GM23338 (cell line): ENCODE data around the gene ASPDH. TPM values are rescaled to one million over a fixed set of nuclear protein-coding genes. Genes with fewer than 3 reads are reported as not detected.

Experiments used
- ATAC-seq: fragments of 200-7000 bp; cut with Tn5 transposase; 3 replicates; pipeline ENCODE4 v1.9.1; 2020
- DNase-seq: peaks from one replicate; pipeline ENCODE4 v3.0.0-alpha.2; 2015; ENCODE audit warnings: low spot score
- H2AFZ ChIP-seq: fragments of 200-600 bp; sonication (generic); 2 replicates; pipeline ENCODE4 v1.8.0; 2016; ENCODE audit warnings: antibody characterized with exemption, mild to moderate bottlenecking, moderate library complexity
- H3F3A ChIP-seq: fragments of 200-600 bp; sonication (generic); replicated peaks from 2 replicates; pipeline ENCODE4 v1.8.0; 2017; ENCODE audit warnings: antibody characterized with exemption, mixed run types, low read depth
- H3K27ac ChIP-seq: fragments of 200-600 bp; sonication (generic); 2 replicates; pipeline ENCODE4 v1.6.1; 2016; ENCODE audit warnings: low read depth
- H3K27me3 ChIP-seq: fragments of 200-600 bp; sonication (generic); 2 replicates; pipeline ENCODE4 v1.8.0; 2016; ENCODE audit warnings: mild to moderate bottlenecking, mixed run types, moderate library complexity; ENCODE audit not compliant: insufficient read depth
- H3K36me3 ChIP-seq: fragments of 200-600 bp; sonication (generic); 2 replicates; pipeline ENCODE4 v1.8.0; 2016; ENCODE audit warnings: mild to moderate bottlenecking; ENCODE audit not compliant: insufficient read depth
- H3K4me1 ChIP-seq: fragments of 200-600 bp; sonication (generic); 2 replicates; pipeline ENCODE4 v1.8.0; 2016; ENCODE audit warnings: mild to moderate bottlenecking, moderate library complexity; ENCODE audit not compliant: insufficient read depth
- H3K4me2 ChIP-seq: fragments of 200-600 bp; sonication (generic); 2 replicates; pipeline ENCODE4 v1.7.1; 2017; ENCODE audit warnings: mixed run types
- H3K4me3 ChIP-seq: fragments of 200-600 bp; sonication (generic); 2 replicates; pipeline ENCODE4 v1.6.1; 2016; ENCODE audit warnings: mixed run types
- H3K79me2 ChIP-seq: fragments of 200-600 bp; sonication (generic); replicated peaks from 2 replicates; pipeline ENCODE4 v1.8.0; 2017; ENCODE audit warnings: mild to moderate bottlenecking; ENCODE audit not compliant: insufficient read depth
- H3K9me2 ChIP-seq: fragments of 200-600 bp; sonication (generic); 2 replicates; pipeline ENCODE4 v1.8.0; 2017; ENCODE audit not compliant: insufficient read depth
- H4K20me1 ChIP-seq: fragments of 200-600 bp; sonication (generic); replicated peaks from 2 replicates; pipeline ENCODE4 v1.8.0; 2017; ENCODE audit warnings: mild to moderate bottlenecking; ENCODE audit not compliant: insufficient read depth
- H3K27ac Mint-ChIP-seq: 2 replicates; pipeline ENCODE4 v1.8.0; 2020; ENCODE audit warnings: inconsistent platforms, mild to moderate bottlenecking, moderate library complexity, mixed read lengths
- H3K27me3 Mint-ChIP-seq: 3 replicates; pipeline ENCODE4 v1.8.0; 2022; ENCODE audit warnings: low read depth, mild to moderate bottlenecking, moderate library complexity, mixed read lengths, inconsistent platforms; ENCODE audit not compliant: insufficient read depth, poor library complexity
- H3K36me3 Mint-ChIP-seq: 3 replicates; pipeline ENCODE4 v1.8.0; 2021; ENCODE audit warnings: low read depth, mild to moderate bottlenecking, inconsistent platforms, moderate library complexity, mixed read lengths
- H3K4me1 Mint-ChIP-seq: 3 replicates; pipeline ENCODE4 v1.8.0; 2020; ENCODE audit warnings: mild to moderate bottlenecking, inconsistent platforms, mixed read lengths
- H3K4me3 Mint-ChIP-seq: 3 replicates; pipeline ENCODE4 v1.8.0; 2021; ENCODE audit warnings: moderate library complexity, mild to moderate bottlenecking, inconsistent platforms, mixed read lengths
- H3K9me3 Mint-ChIP-seq: 3 replicates; pipeline ENCODE4 v1.8.0; 2020; ENCODE audit warnings: moderate library complexity, mild to moderate bottlenecking, inconsistent platforms, mixed read lengths
- EZH2 ChIP-seq: fragments of 200-600 bp; sonication (generic); IDR thresholded peaks from one replicate; pipeline ENCODE4 v1.8.0; 2017; ENCODE audit warnings: antibody characterized with exemption, mild to moderate bottlenecking, low read depth; ENCODE audit not compliant: unreplicated experiment
- EZH2phosphoT487 ChIP-seq: fragments of 200-600 bp; sonication (generic); IDR thresholded peaks from one replicate; pipeline ENCODE4 v1.8.1; 2018; ENCODE audit warnings: antibody characterized with exemption; ENCODE audit not compliant: unreplicated experiment
- polyA plus RNA-seq: library from polyadenylated mRNA; unstranded; fragments of >200 nt; fragmentation: Nextera tagmentation; extraction: Ambion mirVana; gene quantifications from 2 replicates; pipeline ENCODE4 v1.2.1, GENCODE V29; 2016
- total RNA-seq: library from RNA; depleted of rRNA; stranded (reverse); fragments of >200 nt; shearing (Covaris generic); gene quantifications from 2 replicates; pipeline ENCODE4 v1.2.3, GENCODE V29; 2014
- TF ChIP-seq, protein P1 (sequence below): fragments of 250-450 bp; sonication (Bioruptor Pico); IDR thresholded peaks from 2 replicates; pipeline ENCODE4 v1.5.0; 2020; ENCODE audit warnings: mild to moderate bottlenecking, moderate library complexity
- TF ChIP-seq, protein P2 (sequence below): IDR thresholded peaks from 2 replicates; pipeline ENCODE4 v1.6.1; 2016; ENCODE audit warnings: antibody characterized with exemption

ASPDH gene
- total and polyA plus RNA-seq, 2 experiments from 2014 or later, result not detected

DNA sequence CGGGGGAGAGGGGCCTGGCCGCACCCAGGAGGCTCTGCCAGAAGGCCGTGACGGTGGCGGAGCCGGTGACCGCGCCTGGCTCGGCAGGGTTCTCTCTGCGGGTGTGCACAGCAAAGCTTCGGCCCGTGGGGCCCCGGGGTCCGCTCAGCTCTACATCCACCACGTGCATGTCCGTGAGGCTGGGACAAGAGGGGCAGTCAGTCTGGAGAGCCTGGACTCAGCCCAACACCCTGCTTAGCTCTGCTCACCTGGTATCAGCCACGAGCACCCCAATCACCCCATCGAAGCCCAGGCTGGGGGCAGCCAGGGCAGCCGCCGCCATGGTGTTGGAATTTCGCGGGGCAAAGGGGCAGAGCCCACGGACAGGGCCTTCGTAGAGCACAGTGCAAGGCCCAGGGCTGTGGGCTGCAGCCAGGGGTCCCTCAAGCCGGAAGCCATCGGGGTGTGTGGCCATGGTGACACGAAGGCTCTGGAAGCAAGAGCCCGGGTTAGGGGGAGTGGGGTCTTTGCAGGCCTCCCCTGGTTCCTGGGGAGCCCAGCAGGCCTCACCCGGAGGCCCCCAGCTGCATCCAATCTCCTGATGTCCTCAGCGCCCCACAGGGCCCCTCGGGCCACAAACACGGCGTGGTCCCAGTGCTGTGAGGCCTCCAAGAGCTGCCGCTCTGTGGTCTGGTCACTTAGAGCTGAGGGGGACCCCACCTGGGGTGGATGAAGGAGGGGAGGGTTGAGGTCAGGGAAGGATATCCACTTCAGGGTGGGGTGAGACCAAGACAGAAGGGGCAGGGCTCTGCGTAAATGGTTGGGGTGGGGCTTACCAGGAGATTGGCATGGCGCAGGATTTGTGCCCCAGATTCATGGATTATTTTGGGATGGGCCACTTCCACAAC lies 1.4 kb downstream of the ASPDH start (continued):
- TF ChIP-seq, protein P1, sequence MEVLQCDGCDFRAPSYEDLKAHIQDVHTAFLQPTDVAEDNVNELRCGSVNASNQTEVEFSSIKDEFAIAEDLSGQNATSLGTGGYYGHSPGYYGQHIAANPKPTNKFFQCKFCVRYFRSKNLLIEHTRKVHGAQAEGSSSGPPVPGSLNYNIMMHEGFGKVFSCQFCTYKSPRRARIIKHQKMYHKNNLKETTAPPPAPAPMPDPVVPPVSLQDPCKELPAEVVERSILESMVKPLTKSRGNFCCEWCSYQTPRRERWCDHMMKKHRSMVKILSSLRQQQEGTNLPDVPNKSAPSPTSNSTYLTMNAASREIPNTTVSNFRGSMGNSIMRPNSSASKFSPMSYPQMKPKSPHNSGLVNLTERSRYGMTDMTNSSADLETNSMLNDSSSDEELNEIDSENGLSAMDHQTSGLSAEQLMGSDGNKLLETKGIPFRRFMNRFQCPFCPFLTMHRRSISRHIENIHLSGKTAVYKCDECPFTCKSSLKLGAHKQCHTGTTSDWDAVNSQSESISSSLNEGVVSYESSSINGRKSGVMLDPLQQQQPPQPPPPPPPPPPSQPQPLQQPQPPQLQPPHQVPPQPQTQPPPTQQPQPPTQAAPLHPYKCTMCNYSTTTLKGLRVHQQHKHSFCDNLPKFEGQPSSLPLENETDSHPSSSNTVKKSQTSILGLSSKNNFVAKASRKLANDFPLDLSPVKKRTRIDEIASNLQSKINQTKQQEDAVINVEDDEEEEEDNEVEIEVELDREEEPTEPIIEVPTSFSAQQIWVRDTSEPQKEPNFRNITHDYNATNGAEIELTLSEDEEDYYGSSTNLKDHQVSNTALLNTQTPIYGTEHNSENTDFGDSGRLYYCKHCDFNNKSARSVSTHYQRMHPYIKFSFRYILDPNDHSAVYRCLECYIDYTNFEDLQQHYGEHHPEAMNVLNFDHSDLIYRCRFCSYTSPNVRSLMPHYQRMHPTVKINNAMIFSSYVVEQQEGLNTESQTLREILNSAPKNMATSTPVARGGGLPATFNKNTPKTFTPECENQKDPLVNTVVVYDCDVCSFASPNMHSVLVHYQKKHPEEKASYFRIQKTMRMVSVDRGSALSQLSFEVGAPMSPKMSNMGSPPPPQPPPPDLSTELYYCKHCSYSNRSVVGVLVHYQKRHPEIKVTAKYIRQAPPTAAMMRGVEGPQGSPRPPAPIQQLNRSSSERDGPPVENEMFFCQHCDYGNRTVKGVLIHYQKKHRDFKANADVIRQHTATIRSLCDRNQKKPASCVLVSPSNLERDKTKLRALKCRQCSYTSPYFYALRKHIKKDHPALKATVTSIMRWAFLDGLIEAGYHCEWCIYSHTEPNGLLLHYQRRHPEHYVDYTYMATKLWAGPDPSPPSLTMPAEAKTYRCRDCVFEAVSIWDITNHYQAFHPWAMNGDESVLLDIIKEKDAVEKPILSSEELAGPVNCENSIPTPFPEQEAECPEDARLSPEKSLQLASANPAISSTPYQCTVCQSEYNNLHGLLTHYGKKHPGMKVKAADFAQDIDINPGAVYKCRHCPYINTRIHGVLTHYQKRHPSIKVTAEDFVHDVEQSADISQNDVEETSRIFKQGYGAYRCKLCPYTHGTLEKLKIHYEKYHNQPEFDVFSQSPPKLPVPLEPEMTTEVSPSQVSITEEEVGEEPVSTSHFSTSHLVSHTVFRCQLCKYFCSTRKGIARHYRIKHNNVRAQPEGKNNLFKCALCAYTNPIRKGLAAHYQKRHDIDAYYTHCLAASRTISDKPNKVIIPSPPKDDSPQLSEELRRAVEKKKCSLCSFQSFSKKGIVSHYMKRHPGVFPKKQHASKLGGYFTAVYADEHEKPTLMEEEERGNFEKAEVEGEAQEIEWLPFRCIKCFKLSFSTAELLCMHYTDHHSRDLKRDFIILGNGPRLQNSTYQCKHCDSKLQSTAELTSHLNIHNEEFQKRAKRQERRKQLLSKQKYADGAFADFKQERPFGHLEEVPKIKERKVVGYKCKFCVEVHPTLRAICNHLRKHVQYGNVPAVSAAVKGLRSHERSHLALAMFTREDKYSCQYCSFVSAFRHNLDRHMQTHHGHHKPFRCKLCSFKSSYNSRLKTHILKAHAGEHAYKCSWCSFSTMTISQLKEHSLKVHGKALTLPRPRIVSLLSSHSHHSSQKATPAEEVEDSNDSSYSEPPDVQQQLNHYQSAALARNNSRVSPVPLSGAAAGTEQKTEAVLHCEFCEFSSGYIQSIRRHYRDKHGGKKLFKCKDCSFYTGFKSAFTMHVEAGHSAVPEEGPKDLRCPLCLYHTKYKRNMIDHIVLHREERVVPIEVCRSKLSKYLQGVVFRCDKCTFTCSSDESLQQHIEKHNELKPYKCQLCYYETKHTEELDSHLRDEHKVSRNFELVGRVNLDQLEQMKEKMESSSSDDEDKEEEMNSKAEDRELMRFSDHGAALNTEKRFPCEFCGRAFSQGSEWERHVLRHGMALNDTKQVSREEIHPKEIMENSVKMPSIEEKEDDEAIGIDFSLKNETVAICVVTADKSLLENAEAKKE (CRISPR knock-in tag), result no peak

DNA sequence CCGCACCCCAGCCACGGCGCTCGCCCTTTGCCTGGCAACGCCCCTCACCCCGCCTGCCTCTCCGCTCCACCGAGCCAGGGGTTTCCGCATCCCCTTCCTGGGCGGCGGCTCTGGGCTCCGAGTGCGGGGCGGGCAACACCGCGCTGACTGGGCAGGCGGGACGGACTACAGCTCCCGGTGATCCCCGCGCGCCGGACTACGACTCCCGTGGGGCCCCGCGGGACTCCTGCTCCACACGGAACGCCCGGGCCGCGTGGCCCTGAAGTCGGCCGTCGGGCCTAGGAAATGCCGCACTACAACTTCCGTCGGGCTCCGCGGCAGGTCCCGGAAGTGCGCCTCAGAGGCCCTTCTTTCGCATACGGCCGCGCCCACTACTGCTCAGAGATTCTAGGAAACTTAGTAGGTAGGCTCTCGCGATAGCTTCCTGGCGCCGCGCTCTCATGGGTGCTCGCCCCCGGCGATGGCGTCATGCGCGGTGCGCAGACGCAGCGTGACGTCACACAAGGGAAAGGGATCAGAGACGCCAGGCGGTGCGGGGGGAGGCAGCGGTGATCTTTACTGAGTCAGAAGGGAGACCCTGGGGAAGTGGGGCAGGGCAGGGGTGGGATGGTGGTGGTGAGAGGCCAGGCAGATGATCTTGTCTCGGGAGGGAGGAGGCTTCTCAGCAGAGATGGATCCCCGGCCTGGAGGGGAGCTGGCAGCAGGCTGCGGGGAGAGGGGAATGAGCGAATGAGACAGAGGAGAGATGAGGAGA lies 2.5 kb downstream of the ASPDH start, which contains the start of gene JOSD2:
JOSD2 (minus strand) TSS at position 123 of the 754 bp plus-strand sequence. CDS start 760 bp downstream, outside the sequence.
- no peaks in the 10 kb centered on the region for H3K4me1 Mint-ChIP-seq
- Histone ChIP-seq H4K20me1 (no peaks in the 10 kb centered on the region; the same call in 1 of the 2 replicates), H3K4me2 (peak within 1 kb of the TSS; percentile 78), H2AFZ (peak within 1 kb of the TSS; percentile 48; the same call in 1 of the 2 replicates), H3K4me3 (peak within 1 kb of the TSS; percentile 61), H3F3A (no peaks in the 10 kb centered on the region), H3K79me2 (no peaks in the 10 kb centered on the region), H3K27ac (no peak within 1 kb of the TSS), H3K36me3 (no peaks in the 10 kb centered on the region), H3K9me2 (no peaks in the 10 kb centered on the region), H3K4me1 (peaks cover 8% of the 10 kb centered on the region; the same call in 1 of the 2 replicates), H3K27me3 (peaks cover 21% of the 10 kb centered on the region)
- ATAC-seq (peak; percentile 36; the same call in 1 of the 3 replicates), DNase-seq (peak; percentile 100)
- no peak within 1 kb of the TSS for H3K27ac Mint-ChIP-seq
- H3K9me3 Mint-ChIP-seq, result peaks cover 93% of the 10 kb centered on the region
- H3K4me3 Mint-ChIP-seq, result no peak within 1 kb of the TSS
- H3K27me3 Mint-ChIP-seq, result peaks cover 10% of the 10 kb centered on the region
- H3K36me3 Mint-ChIP-seq, result peaks cover 33% of the 10 kb centered on the region
- TF ChIP-seq EZH2 (no peak), EZH2phosphoT487 (no peak)
- TF ChIP-seq, protein P1 (CRISPR knock-in tag), result no peak
- TF ChIP-seq, protein P2, sequence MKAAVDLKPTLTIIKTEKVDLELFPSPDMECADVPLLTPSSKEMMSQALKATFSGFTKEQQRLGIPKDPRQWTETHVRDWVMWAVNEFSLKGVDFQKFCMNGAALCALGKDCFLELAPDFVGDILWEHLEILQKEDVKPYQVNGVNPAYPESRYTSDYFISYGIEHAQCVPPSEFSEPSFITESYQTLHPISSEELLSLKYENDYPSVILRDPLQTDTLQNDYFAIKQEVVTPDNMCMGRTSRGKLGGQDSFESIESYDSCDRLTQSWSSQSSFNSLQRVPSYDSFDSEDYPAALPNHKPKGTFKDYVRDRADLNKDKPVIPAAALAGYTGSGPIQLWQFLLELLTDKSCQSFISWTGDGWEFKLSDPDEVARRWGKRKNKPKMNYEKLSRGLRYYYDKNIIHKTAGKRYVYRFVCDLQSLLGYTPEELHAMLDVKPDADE, result peak; percentile 98
